H9 (cell line): Measurements from ENCODE around the gene TCFL5. TPM values are rescaled to one million over a fixed set of nuclear protein-coding genes. Genes with fewer than 3 reads are reported as not detected.
A peak's percentile ranks its signal among the peaks of the same experiment; 100 is the strongest.

ENCODE experiments used
- DNase-seq: peaks from one replicate; pipeline ENCODE4 v3.0.0-alpha.2; 2017
- H2AFZ ChIP-seq: one replicate; pipeline ENCODE4 v1.6.1; 2013; ENCODE audit warnings: mild to moderate bottlenecking, low read length, control low read depth, moderate library complexity
- H2AK5ac ChIP-seq: 2 replicates; pipeline ENCODE4 v1.6.1; 2013; ENCODE audit warnings: low read length, control low read depth, mixed read lengths; ENCODE audit not compliant: insufficient read length
- H2BK120ac ChIP-seq: one replicate; pipeline ENCODE4 v1.6.1; 2013; ENCODE audit warnings: low read depth, mild to moderate bottlenecking, low read length, control low read depth, inconsistent platforms; ENCODE audit not compliant: poor library complexity, severe bottlenecking
- H2BK12ac ChIP-seq: 2 replicates; pipeline ENCODE4 v1.6.1; 2013; ENCODE audit warnings: low read length, control low read depth, mixed read lengths, low read depth; ENCODE audit not compliant: insufficient read length
- H2BK15ac ChIP-seq: 2 replicates; pipeline ENCODE4 v1.6.1; 2013; ENCODE audit warnings: low read depth, low read length, control low read depth
- H2BK20ac ChIP-seq: one replicate; pipeline ENCODE4 v1.6.1; 2013; ENCODE audit warnings: low read depth, mild to moderate bottlenecking, low read length, control low read depth, inconsistent platforms; ENCODE audit not compliant: poor library complexity, severe bottlenecking
- H2BK5ac ChIP-seq: 2 replicates; pipeline ENCODE4 v1.6.1; 2013; ENCODE audit warnings: low read length, control low read depth, mixed read lengths; ENCODE audit not compliant: insufficient read length
- H3K14ac ChIP-seq: 2 replicates; pipeline ENCODE4 v1.6.1; 2013; ENCODE audit warnings: low read length, control low read depth; ENCODE audit not compliant: insufficient read depth
- H3K18ac ChIP-seq: 2 replicates; pipeline ENCODE4 v1.6.1; 2013; ENCODE audit warnings: low read depth, mild to moderate bottlenecking, mixed read lengths, low read length, control low read depth; ENCODE audit not compliant: insufficient read length
- H3K23ac ChIP-seq: 2 replicates; pipeline ENCODE4 v1.6.1; 2013; ENCODE audit warnings: low read length, control low read depth, mixed read lengths, low read depth; ENCODE audit not compliant: insufficient read length
- H3K23me2 ChIP-seq: 2 replicates; pipeline ENCODE4 v1.6.1; 2013; ENCODE audit warnings: low read depth, mild to moderate bottlenecking, mixed read lengths, low read length, control low read depth; ENCODE audit not compliant: insufficient read length, poor library complexity, severe bottlenecking
- H3K27ac ChIP-seq: 2 replicates; pipeline ENCODE4 v1.5.1; 2013; ENCODE audit warnings: low read length, control low read depth, mixed read lengths, low read depth; ENCODE audit not compliant: insufficient read length
- H3K27me3 ChIP-seq: 2 replicates; pipeline ENCODE4 v1.6.1; 2013; ENCODE audit warnings: low read length, control low read depth, inconsistent platforms; ENCODE audit not compliant: insufficient read depth
- H3K4ac ChIP-seq: 2 replicates; pipeline ENCODE4 v1.6.1; 2013; ENCODE audit warnings: low read depth, mild to moderate bottlenecking, control low read depth, inconsistent platforms, low read length, moderate library complexity
- H3K4me1 ChIP-seq: 2 replicates; pipeline ENCODE4 v1.6.1; 2013; ENCODE audit warnings: low read length, control low read depth, inconsistent platforms; ENCODE audit not compliant: insufficient read depth
- H3K4me2 ChIP-seq: 2 replicates; pipeline ENCODE4 v1.6.1; 2013; ENCODE audit warnings: low read length, control low read depth, mixed read lengths; ENCODE audit not compliant: insufficient read length, insufficient read depth
- H3K56ac ChIP-seq: 2 replicates; pipeline ENCODE4 v1.6.1; 2013; ENCODE audit warnings: low read depth, mild to moderate bottlenecking, mixed read lengths, low read length, control low read depth; ENCODE audit not compliant: insufficient read length
- H3K79me1 ChIP-seq: 2 replicates; pipeline ENCODE4 v1.6.1; 2013; ENCODE audit warnings: low read depth, mild to moderate bottlenecking, moderate library complexity, low read length, control low read depth, inconsistent platforms; ENCODE audit not compliant: insufficient read depth, poor library complexity, severe bottlenecking
- H3K79me2 ChIP-seq: 2 replicates; pipeline ENCODE4 v1.6.1; 2013; ENCODE audit warnings: low read length, control low read depth, inconsistent platforms; ENCODE audit not compliant: insufficient read depth
- H3K9ac ChIP-seq: 2 replicates; pipeline ENCODE4 v1.6.1; 2013; ENCODE audit warnings: low read length, control low read depth, mixed read lengths; ENCODE audit not compliant: insufficient read length; ENCODE audit errors: extremely low read depth
- H3K9me3 ChIP-seq: one replicate; pipeline ENCODE4 v1.6.1; 2013; ENCODE audit warnings: low read depth, low read length, inconsistent platforms; ENCODE audit not compliant: control insufficient read depth
- H3T11ph ChIP-seq: one replicate; pipeline ENCODE4 v1.6.1; 2013; ENCODE audit warnings: mild to moderate bottlenecking, low read length, control low read depth, inconsistent platforms
- H4K20me1 ChIP-seq: one replicate; pipeline ENCODE4 v1.6.1; 2013; ENCODE audit not compliant: control insufficient read depth, insufficient read length, insufficient read depth
- H4K5ac ChIP-seq: 2 replicates; pipeline ENCODE4 v1.6.1; 2013; ENCODE audit warnings: low read depth, mild to moderate bottlenecking, mixed read lengths, low read length, control low read depth; ENCODE audit not compliant: insufficient read length
- H4K8ac ChIP-seq: replicated peaks from 2 replicates; pipeline ENCODE4 v1.6.1; 2013; ENCODE audit warnings: low read length, control low read depth, mixed read lengths, low read depth; ENCODE audit not compliant: insufficient read length
- H4K91ac ChIP-seq: 2 replicates; pipeline ENCODE4 v1.6.1; 2013; ENCODE audit warnings: low read depth, mild to moderate bottlenecking, moderate library complexity, mixed read lengths, low read length, control low read depth; ENCODE audit not compliant: insufficient read length
- H3K27ac Mint-ChIP-seq, 3 experiments: 2 replicates in 2 of 3; 3 replicates in 1 of 3; pipeline ENCODE4 v1.8.0; 2020 to 2021; ENCODE audit warnings: mixed read lengths in 3 of 3, mild to moderate bottlenecking in 1 of 3, moderate library complexity in 1 of 3
- H3K27me3 Mint-ChIP-seq: 2 replicates; pipeline ENCODE4 v1.8.0; 2021; ENCODE audit warnings: low read depth, mild to moderate bottlenecking, moderate library complexity, mixed read lengths
- H3K36me3 Mint-ChIP-seq, 3 experiments: 2 replicates in 2 of 3; 3 replicates in 1 of 3; pipeline ENCODE4 v1.8.0; 2020 to 2021; ENCODE audit warnings: low read depth in 3 of 3, mixed read lengths in 3 of 3; ENCODE audit not compliant: insufficient read depth in 1 of 3
- H3K4me1 Mint-ChIP-seq, 2 experiments: 2 replicates each; pipeline ENCODE4 v1.8.0; 2020; ENCODE audit warnings: mixed read lengths in 2 of 2
- H3K4me3 Mint-ChIP-seq, 2 experiments: 2 replicates in 1 of 2; 3 replicates in 1 of 2; pipeline ENCODE4 v1.8.0; 2020 to 2021; ENCODE audit warnings: mild to moderate bottlenecking in 2 of 2, mixed read lengths in 2 of 2, moderate library complexity in 1 of 2
- H3K9me3 Mint-ChIP-seq, 2 experiments: 2 replicates in 1 of 2; 3 replicates in 1 of 2; pipeline ENCODE4 v1.8.0; 2020; ENCODE audit warnings: mild to moderate bottlenecking in 2 of 2, mixed read lengths in 2 of 2, moderate library complexity in 1 of 2
- CTCF ChIP-seq: fragments of 200-600 bp; sonication (generic); conservative IDR thresholded peaks from 3 replicates; pipeline ENCODE4 v1.8.0; 2021; ENCODE audit warnings: antibody characterized with exemption, mild to moderate bottlenecking
- WGBS: extraction: QIAGEN DNeasy Blood & Tissue Kit; methylation state at CpG from one replicate; pipeline ENCODE4 v1.1.7; 2013; ENCODE audit warnings: missing lambda C conversion rate, low lambda C conversion rate, mixed read lengths; ENCODE audit not compliant: insufficient read length; ENCODE audit errors: extremely low coverage; 5-methylcytosine and 5-hydroxymethylcytosine counted together
- total RNA-seq: library from RNA; stranded (reverse); gene quantifications from 2 replicates; pipeline ENCODE4 v1.2.1, GENCODE V29; 2021

The TCFL5 gene
- total RNA-seq, 1 experiment from 2014 or later = 16.4 TPM

DNA sequence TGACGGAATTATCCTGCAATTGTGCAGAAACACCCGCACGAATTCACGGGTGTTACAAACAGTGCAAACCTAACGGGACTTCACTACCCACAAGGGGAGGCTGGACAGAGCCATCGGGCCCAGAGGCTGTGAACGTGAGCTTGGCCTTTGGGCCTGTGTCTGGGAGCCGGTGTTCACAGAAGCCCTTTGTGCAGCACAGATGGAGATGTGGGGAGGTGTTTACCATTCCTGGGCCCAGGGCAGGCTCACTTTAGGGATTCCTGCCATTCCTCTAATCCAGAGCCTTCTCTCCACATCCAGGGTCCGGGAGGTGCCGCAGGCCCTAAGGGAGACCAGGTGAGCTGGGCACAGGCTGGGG lies 29.8 kb downstream of the TCFL5 start:
- H3K9me3 ChIP-seq = no peaks in the 10 kb centered on the region
- no peak overlapping the region for H4K8ac ChIP-seq
- no peak overlapping the region for H2BK12ac ChIP-seq
- no peaks in the 10 kb centered on the region for H3K27me3 ChIP-seq
- no peaks in the 10 kb centered on the region for H3K79me2 ChIP-seq
- H3K4ac ChIP-seq = no peak overlapping the region
- H3K27ac ChIP-seq = no peak overlapping the region
- 0 out of 5 replicates have a peak, but pooled peaks cover 0 to 3% of the 10 kb centered on the region in 2 experiments for H3K9me3 Mint-ChIP-seq
- H3K4me1 Mint-ChIP-seq = peaks cover 12 to 25% of the 10 kb centered on the region in 2 experiments
- no peak overlapping the region for H4K91ac ChIP-seq
- no peak overlapping the region for H3K23ac ChIP-seq
- no peaks in the 10 kb centered on the region for H3K27me3 Mint-ChIP-seq
- no peak overlapping the region for H3T11ph ChIP-seq
- no peak overlapping the region for H2BK15ac ChIP-seq
- no peak overlapping the region for H4K5ac ChIP-seq
- no peak overlapping the region for H3K56ac ChIP-seq
- H3K14ac ChIP-seq = no peak overlapping the region
- H3K4me2 ChIP-seq = no peak overlapping the region
- H2BK5ac ChIP-seq = no peak overlapping the region
- TF ChIP-seq CTCF = no peak
- H3K27ac Mint-ChIP-seq = peak overlapping the region; percentile 27 to 96 (median 65); a peak in 4 of 7 replicates
- H3K4me3 Mint-ChIP-seq = no peak overlapping the region
- no peak overlapping the region for H3K18ac ChIP-seq
- WGBS = no CpG with 5 or more reads among the region's 10 CpGs
- H2AFZ ChIP-seq = no peak overlapping the region
- H3K36me3 Mint-ChIP-seq = peaks cover 0 to 42% (median 22%) of the 10 kb centered on the region in 3 experiments; a peak in 5 of 7 replicates
- H3K4me1 ChIP-seq = peaks cover 2% of the 10 kb centered on the region; the same call in 1 of the 2 replicates
- H2BK120ac ChIP-seq = no peak overlapping the region
- no peaks in the 10 kb centered on the region for H3K79me1 ChIP-seq
- no peak overlapping the region for H3K9ac ChIP-seq
- DNase-seq = no peak
- no peak overlapping the region for H2AK5ac ChIP-seq
- H3K23me2 ChIP-seq = no peaks in the 10 kb centered on the region
- H2BK20ac ChIP-seq = no peak overlapping the region
- H4K20me1 ChIP-seq = no peaks in the 10 kb centered on the region
